ES-I3 (cell line): Measurements from ENCODE around the gene FAM8A1.

ENCODE experiments used
- H3K36me3 ChIP-seq: 2 replicates; pipeline ENCODE4 v1.6.1; 2013; ENCODE audit warnings: mild to moderate bottlenecking, low read length, control low read depth, moderate library complexity; ENCODE audit not compliant: insufficient read depth
- H3K4me1 ChIP-seq: 2 replicates; pipeline ENCODE4 v1.6.1; 2013; ENCODE audit warnings: mild to moderate bottlenecking, control low read depth, low read length; ENCODE audit not compliant: insufficient read depth
- H3K9ac ChIP-seq: 2 replicates; pipeline ENCODE4 v1.6.1; 2013; ENCODE audit warnings: low read depth, mild to moderate bottlenecking, low read length, moderate library complexity
- H3K9me3 ChIP-seq: 2 replicates; pipeline ENCODE4 v1.6.1; 2013; ENCODE audit warnings: mild to moderate bottlenecking, low read length, moderate library complexity; ENCODE audit not compliant: control insufficient read depth, insufficient read depth

Gene FAM8A1

GRCh38 chr6:17628873-17629272 is 28.8 kb downstream of the FAM8A1 start:
- H3K9me3 ChIP-seq = no peaks in the 10 kb centered on the region
- no peak overlapping the region for H3K9ac ChIP-seq
- H3K36me3 ChIP-seq = peaks cover 18% of the 10 kb centered on the region
- no peaks in the 10 kb centered on the region for H3K4me1 ChIP-seq

- Histone ChIP-seq H3K36me3 (peaks cover 14% of the 10 kb centered on the region), H3K4me1 (no peaks in the 10 kb centered on the region), H3K9ac (no peak overlapping the region), H3K9me3 (no peaks in the 10 kb centered on the region)
Observed at GRCh38 chr6:17629824-17630510, 29.9 kb downstream of the FAM8A1 start.

GRCh38 chr6:17630511-17631073 is 30.5 kb downstream of the FAM8A1 start:
- Histone ChIP-seq H3K9ac (no peak overlapping the region), H3K36me3 (peaks cover 8% of the 10 kb centered on the region), H3K4me1 (no peaks in the 10 kb centered on the region), H3K9me3 (no peaks in the 10 kb centered on the region)

DNA sequence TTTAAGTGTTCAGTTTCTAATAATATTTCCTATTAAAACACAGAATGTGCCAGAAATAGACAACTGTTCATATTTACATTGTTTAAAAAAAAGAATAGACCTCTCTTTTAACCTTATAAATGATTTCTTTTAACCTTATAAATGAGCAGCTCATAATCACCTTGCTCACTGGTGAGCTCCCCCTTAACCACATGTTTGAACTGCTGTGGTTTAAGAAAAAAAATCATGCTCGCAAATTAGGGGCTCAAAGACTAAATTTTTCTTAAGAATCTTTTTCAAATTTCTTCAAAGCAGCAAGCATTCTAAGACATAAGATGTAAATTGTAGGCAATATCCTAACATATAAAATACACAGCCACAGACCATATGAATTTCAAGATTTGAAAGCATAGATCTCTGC is 32.8 kb downstream of the FAM8A1 start:
- Histone ChIP-seq H3K36me3 (peaks cover 13% of the 10 kb centered on the region), H3K4me1 (no peaks in the 10 kb centered on the region), H3K9me3 (no peaks in the 10 kb centered on the region), H3K9ac (no peak overlapping the region)

- no peak overlapping the region for H3K9ac ChIP-seq
- no peaks in the 10 kb centered on the region for H3K4me1 ChIP-seq
- no peaks in the 10 kb centered on the region for H3K9me3 ChIP-seq
- H3K36me3 ChIP-seq = peaks cover 20% of the 10 kb centered on the region
Observed at GRCh38 chr6:17633465-17634188, 33.5 kb downstream of the FAM8A1 start.

GRCh38 chr6:17635568-17635967 is 35.5 kb downstream of the FAM8A1 start:
- H3K4me1 ChIP-seq = no peaks in the 10 kb centered on the region
- H3K36me3 ChIP-seq = peaks cover 17% of the 10 kb centered on the region
- H3K9me3 ChIP-seq = no peaks in the 10 kb centered on the region
- H3K9ac ChIP-seq = no peak overlapping the region

- no peak overlapping the region for H3K9ac ChIP-seq
- H3K36me3 ChIP-seq = peaks cover 23% of the 10 kb centered on the region
- no peaks in the 10 kb centered on the region for H3K4me1 ChIP-seq
- no peaks in the 10 kb centered on the region for H3K9me3 ChIP-seq
Observed at GRCh38 chr6:17638212-17638715, 38.2 kb downstream of the FAM8A1 start.

- H3K36me3 ChIP-seq = peaks cover 32% of the 10 kb centered on the region
Observed at GRCh38 chr6:17640477-17640917, 40.4 kb downstream of the FAM8A1 start.

DNA sequence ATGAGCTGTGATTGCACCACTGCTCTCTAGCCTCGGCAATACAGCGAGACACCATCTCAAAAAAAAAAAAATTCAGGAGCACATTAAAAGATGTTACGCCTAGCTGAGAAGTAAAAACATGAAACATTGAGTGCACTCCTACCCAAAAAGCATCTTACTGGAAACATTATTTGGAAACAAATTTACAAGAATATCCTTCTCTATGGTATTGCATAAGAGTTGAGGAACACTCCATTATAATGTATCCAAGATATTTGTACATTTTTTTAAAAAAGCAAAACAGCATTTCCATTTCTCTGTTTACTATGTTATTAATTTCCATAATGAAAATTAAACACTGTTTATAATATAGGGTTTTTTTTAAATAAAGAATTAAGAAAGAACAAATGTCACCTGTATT is 48.6 kb downstream of the FAM8A1 start:
- Histone ChIP-seq H3K4me1 (no peaks in the 10 kb centered on the region), H3K9ac (no peak overlapping the region), H3K9me3 (no peaks in the 10 kb centered on the region), H3K36me3 (peaks cover 16% of the 10 kb centered on the region)

More at GRCh38 chr6:17640477-17640917, 40.4 kb downstream of the FAM8A1 start:
- no peaks in the 10 kb centered on the region for H3K4me1 ChIP-seq
- H3K9me3 ChIP-seq = no peaks in the 10 kb centered on the region
- no peak overlapping the region for H3K9ac ChIP-seq

DNA sequence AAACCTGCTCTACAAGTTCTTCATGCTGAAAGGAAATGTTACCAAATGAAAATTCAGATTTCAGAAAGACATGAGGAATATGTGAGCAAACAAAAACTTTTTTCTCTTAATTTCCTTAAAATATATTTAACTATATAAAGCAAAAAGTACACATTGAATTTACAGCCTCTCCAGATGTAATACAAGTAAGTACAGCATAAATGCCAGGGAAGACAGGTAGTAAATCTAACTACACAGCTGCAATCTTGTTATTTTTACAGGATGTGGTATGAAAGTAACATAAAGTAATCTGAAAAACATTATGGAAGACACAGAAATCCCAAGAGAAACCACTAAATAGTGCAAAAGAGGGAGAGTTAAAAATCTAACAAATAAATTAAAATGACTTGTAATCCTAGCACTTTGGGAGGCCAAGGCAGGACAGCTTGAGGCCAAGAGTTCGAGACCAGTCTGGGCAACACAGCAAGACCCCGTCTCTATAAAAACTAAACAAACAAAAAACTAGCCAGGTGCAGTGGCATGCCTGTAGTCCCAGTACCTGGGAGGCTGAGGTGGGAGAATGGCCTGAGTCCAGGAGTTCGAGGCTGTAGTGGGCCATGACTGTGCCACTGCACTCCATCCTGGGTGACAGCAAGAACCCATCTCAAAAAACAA is 50.7 kb downstream of the FAM8A1 start:
- no peaks in the 10 kb centered on the region for H3K9me3 ChIP-seq
- no peaks in the 10 kb centered on the region for H3K4me1 ChIP-seq
- H3K36me3 ChIP-seq = peaks cover 14% of the 10 kb centered on the region
- no peak overlapping the region for H3K9ac ChIP-seq

GRCh38 chr6:17653198-17653882 is 53.2 kb downstream of the FAM8A1 start:
- H3K9ac ChIP-seq = no peak overlapping the region
- H3K36me3 ChIP-seq = peaks cover 15% of the 10 kb centered on the region

DNA sequence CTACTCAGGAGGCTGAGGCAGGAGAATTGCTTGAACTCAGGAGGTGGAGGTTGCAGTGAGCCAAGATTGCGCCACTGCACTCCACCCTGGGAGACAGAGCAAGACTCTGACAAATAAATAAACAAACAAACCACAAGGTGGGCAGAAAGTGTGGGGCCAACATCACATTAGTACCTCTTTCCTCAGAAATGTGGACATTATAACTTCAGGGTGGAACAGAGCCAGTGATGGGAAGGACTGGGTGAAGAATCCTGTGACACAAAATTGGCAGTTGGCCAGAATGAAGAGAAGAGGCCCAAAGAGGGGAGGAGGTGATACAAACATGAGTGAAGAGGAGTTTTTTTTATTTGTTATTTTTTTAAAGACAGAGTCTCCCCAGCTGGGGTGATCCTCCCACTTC is 56.0 kb downstream of the FAM8A1 start:
- no peak overlapping the region for H3K9ac ChIP-seq
- H3K9me3 ChIP-seq = no peaks in the 10 kb centered on the region
- no peaks in the 10 kb centered on the region for H3K4me1 ChIP-seq
- peaks cover 13% of the 10 kb centered on the region for H3K36me3 ChIP-seq

More at GRCh38 chr6:17653198-17653882, 53.2 kb downstream of the FAM8A1 start:
- no peaks in the 10 kb centered on the region for H3K4me1 ChIP-seq
- H3K9me3 ChIP-seq = no peaks in the 10 kb centered on the region

- no peak overlapping the region for H3K9ac ChIP-seq
- H3K36me3 ChIP-seq = peaks cover 14% of the 10 kb centered on the region
- H3K4me1 ChIP-seq = no peaks in the 10 kb centered on the region
- H3K9me3 ChIP-seq = no peaks in the 10 kb centered on the region
Observed at GRCh38 chr6:17656644-17657043, 56.5 kb downstream of the FAM8A1 start.
